OCI-LY3 (cell line): Measurements from ENCODE around the gene SLC10A3.

Experiments
- H2AFZ ChIP-seq: fragments of 200-600, 300-600 bp; shearing (Covaris generic); 2 replicates; pipeline ENCODE4 v1.6.0; 2014; ENCODE audit warnings: antibody characterized with exemption, low read depth, low read length
- H3K27ac ChIP-seq: fragments of 200-600, 300-600 bp; sonication (generic); 2 replicates; pipeline ENCODE4 v1.5.1; 2014; ENCODE audit warnings: mild to moderate bottlenecking, low read length, moderate library complexity, mixed read lengths
- H3K27me3 ChIP-seq: fragments of 200-600, 300-600 bp; sonication (generic); 2 replicates; pipeline ENCODE4 v1.6.1; 2014; ENCODE audit warnings: low read depth, low read length, mixed read lengths
- H3K36me3 ChIP-seq: fragments of 200-600, 300-600 bp; sonication (generic); replicated peaks from 2 replicates; pipeline ENCODE3; 2014; ENCODE audit warnings: low read depth, low read length, mixed read lengths
- H3K4me1 ChIP-seq: fragments of 300-600, 200-600 bp; sonication (generic); 2 replicates; pipeline ENCODE4 v1.6.1; 2014; ENCODE audit warnings: low read length, mixed read lengths
- H3K4me2 ChIP-seq: fragments of 200-600, 300-600 bp; sonication (generic); 2 replicates; pipeline ENCODE4 v1.6.1; 2014; ENCODE audit warnings: low read length, mixed read lengths
- H3K4me3 ChIP-seq: fragments of 300-600, 200-600 bp; sonication (generic); 2 replicates; pipeline ENCODE4 v1.5.1; 2014; ENCODE audit warnings: antibody characterized with exemption, mild to moderate bottlenecking, low read length, moderate library complexity
- H3K79me2 ChIP-seq: fragments of 300-600, 200-600 bp; shearing (Covaris generic); 2 replicates; pipeline ENCODE4 v1.6.1; 2014; ENCODE audit warnings: mild to moderate bottlenecking, low read length, mixed read lengths
- H3K9ac ChIP-seq: fragments of 300-600, 200-600 bp; shearing (Covaris generic); 2 replicates; pipeline ENCODE4 v1.6.0; 2014; ENCODE audit warnings: mild to moderate bottlenecking, low read length, moderate library complexity
- H3K9me3 ChIP-seq: fragments of 200-600, 300-600 bp; shearing (Covaris generic); 2 replicates; pipeline ENCODE4 v1.6.1; 2014; ENCODE audit warnings: low read length, mixed read lengths; ENCODE audit not compliant: insufficient read depth
- H4K20me1 ChIP-seq: fragments of 200-600, 300-600 bp; sonication (generic); 2 replicates; pipeline ENCODE4 v1.6.1; 2016; ENCODE audit warnings: low read length, mixed read lengths; ENCODE audit not compliant: insufficient read depth
- CTCF ChIP-seq: fragments of 200-600, 300-600 bp; sonication (generic); IDR thresholded peaks from 2 replicates; pipeline ENCODE4 v1.5.1; 2014; ENCODE audit warnings: antibody characterized with exemption, low read length, low read depth
- EZH2phosphoT487 ChIP-seq: fragments of 200-600 bp; shearing (Covaris generic); IDR thresholded peaks from 2 replicates; pipeline ENCODE4 v1.6.1; 2018; ENCODE audit warnings: antibody characterized with exemption, mixed run types, low read depth

SLC10A3 gene

GRCh38 chrX:154466036-154466435 lies 24.4 kb downstream of the SLC10A3 start:
- Histone ChIP-seq H3K4me2 (no peak overlapping the region), H3K9me3 (no peaks in the 10 kb centered on the region), H3K4me3 (no peak overlapping the region), H4K20me1 (no peaks in the 10 kb centered on the region), H3K9ac (no peak overlapping the region), H3K4me1 (no peaks in the 10 kb centered on the region), H2AFZ (no peak overlapping the region), H3K27ac (no peak overlapping the region), H3K36me3 (no peaks in the 10 kb centered on the region), H3K79me2 (no peaks in the 10 kb centered on the region), H3K27me3 (no peaks in the 10 kb centered on the region)
- TF ChIP-seq CTCF (no peak), EZH2phosphoT487 (no peak)

GRCh38 chrX:154465601-154466000 lies 24.8 kb downstream of the SLC10A3 start:
- no peaks in the 10 kb centered on the region for H3K9me3 ChIP-seq
- no peaks in the 10 kb centered on the region for H3K4me1 ChIP-seq
- TF ChIP-seq EZH2phosphoT487: no peak
- TF ChIP-seq CTCF: no peak
- H3K79me2 ChIP-seq: no peaks in the 10 kb centered on the region
- no peak overlapping the region for H3K27ac ChIP-seq
- H3K4me3 ChIP-seq: no peak overlapping the region
- no peaks in the 10 kb centered on the region for H4K20me1 ChIP-seq
- no peak overlapping the region for H3K9ac ChIP-seq
- no peaks in the 10 kb centered on the region for H3K27me3 ChIP-seq
- no peaks in the 10 kb centered on the region for H3K36me3 ChIP-seq
- H2AFZ ChIP-seq: no peak overlapping the region
- H3K4me2 ChIP-seq: no peak overlapping the region

- H3K9me3 ChIP-seq: no peaks in the 10 kb centered on the region
- H3K9ac ChIP-seq: no peak overlapping the region
- TF ChIP-seq CTCF: no peak
- TF ChIP-seq EZH2phosphoT487: no peak
- H3K36me3 ChIP-seq: no peaks in the 10 kb centered on the region
- H4K20me1 ChIP-seq: no peaks in the 10 kb centered on the region
- H3K27me3 ChIP-seq: no peaks in the 10 kb centered on the region
- 0 out of 2 replicates have a peak, but pooled peaks cover under 1% of the 10 kb centered on the region for H3K79me2 ChIP-seq
- H3K4me1 ChIP-seq: no peaks in the 10 kb centered on the region
- H3K27ac ChIP-seq: no peak overlapping the region
- H3K4me2 ChIP-seq: no peak overlapping the region
- no peak overlapping the region for H3K4me3 ChIP-seq
- no peak overlapping the region for H2AFZ ChIP-seq
Observed at GRCh38 chrX:154464806-154465365, 25.5 kb downstream of the SLC10A3 start.

GRCh38 chrX:154463611-154464220 lies 26.7 kb downstream of the SLC10A3 start:
- no peaks in the 10 kb centered on the region for H3K27me3 ChIP-seq
- peaks cover 10% of the 10 kb centered on the region; the same call in 1 of the 2 replicates for H3K79me2 ChIP-seq
- no peak for TF ChIP-seq CTCF
- no peak for TF ChIP-seq EZH2phosphoT487
- no peak overlapping the region for H3K9ac ChIP-seq
- no peaks in the 10 kb centered on the region for H3K9me3 ChIP-seq
- H3K4me3 ChIP-seq: no peak overlapping the region
- no peak overlapping the region for H3K27ac ChIP-seq
- no peak overlapping the region for H3K4me2 ChIP-seq
- H2AFZ ChIP-seq: no peak overlapping the region
- H3K4me1 ChIP-seq: peaks cover 5% of the 10 kb centered on the region; the same call in 1 of the 2 replicates
- H3K36me3 ChIP-seq: no peaks in the 10 kb centered on the region
- peaks cover 5% of the 10 kb centered on the region; the same call in 1 of the 2 replicates for H4K20me1 ChIP-seq
